ENCODE data around the gene NAPEPLD. TPM values are rescaled to one million over a fixed set of nuclear protein-coding genes. Genes with fewer than 3 reads are reported as not detected.
"Not testable (repeated sequence)": the region's sequence is repeated elsewhere in the genome, so short reads cannot be mapped to it uniquely, and the experiment has no call there.

NAPEPLD gene
- total RNA-seq, 4 donors from 2014 or later = 20.3 to 46.7 (median 34.4) TPM

GRCh38 chr7:103148131-103148993, 537 bp downstream of the NAPEPLD start:
- no peaks in the 10 kb centered on the region for H3K27me3 ChIP-seq
- no peaks in the 10 kb centered on the region for H3K9me3 ChIP-seq
- WGBS, 2 donors = 1 to 2% methylated on average over 13 of the region's 13 CpGs
- peak overlapping the region; percentile 86 to 98 (median 94) for H3K27ac ChIP-seq
- H3K4me3 ChIP-seq (replicated peaks in 1 of 3) = peak overlapping the region; percentile 29 to 96 (median 74)
- H3K36me3 ChIP-seq = no peaks in the 10 kb centered on the region
- TF ChIP-seq POLR2A (IDR thresholded peaks at IDR 0.05) = no peak
- TF ChIP-seq CTCF (IDR thresholded peaks at IDR 0.05) = no peak
- intact Hi-C loops (cut with DNase I) = no loop called here
- peaks cover 10 to 17% of the 10 kb centered on the region in 2 donors for H3K4me1 ChIP-seq
- DNase-seq = no peak

GRCh38 chr7:103144754-103145153, 4.1 kb downstream of the NAPEPLD start:
- H3K36me3 ChIP-seq; intact Hi-C loops (cut with DNase I): not testable (repeated sequence)

GRCh38 chr7:103143868-103144267, 5.0 kb downstream of the NAPEPLD start:
- H3K4me1 ChIP-seq = peaks cover 10 to 11% of the 10 kb centered on the region in 2 donors
- DNase-seq = no peak
- no peak overlapping the region for H3K4me3 ChIP-seq (replicated peaks in 1 of 3)
- WGBS, 2 donors = 93 to 94% methylated on average over 1 of the region's 1 CpG
- H3K27me3 ChIP-seq = no peaks in the 10 kb centered on the region
- H3K9me3 ChIP-seq = no peaks in the 10 kb centered on the region
- TF ChIP-seq POLR2A (IDR thresholded peaks at IDR 0.05) (no peak), CTCF (IDR thresholded peaks at IDR 0.05) (no peak)
- no peak overlapping the region for H3K27ac ChIP-seq
- intact Hi-C loops (cut with DNase I) = no loop called here
- H3K36me3 ChIP-seq = no peaks in the 10 kb centered on the region

More at GRCh38 chr7:103144754-103145153, 4.1 kb downstream of the NAPEPLD start:
- H3K27ac ChIP-seq; H3K9me3 ChIP-seq; H3K4me3 ChIP-seq (replicated peaks in 1 of 3); H3K27me3 ChIP-seq; DNase-seq: not testable (repeated sequence)
- WGBS, 2 donors = 98 to 99% methylated on average over 2 of the region's 2 CpGs
- H3K4me1 ChIP-seq = peaks cover 10 to 14% of the 10 kb centered on the region in 2 donors

- H3K27me3 ChIP-seq = no peaks in the 10 kb centered on the region
- 100% methylated on average over 1 of the region's 1 CpG for WGBS, 2 donors
- no peaks in the 10 kb centered on the region for H3K9me3 ChIP-seq
- TF ChIP-seq POLR2A (IDR thresholded peaks at IDR 0.05) (no peak), CTCF (IDR thresholded peaks at IDR 0.05) (no peak)
- no peak for DNase-seq
- intact Hi-C loops (cut with DNase I) = no loop called here
- no peak overlapping the region for H3K27ac ChIP-seq
- H3K36me3 ChIP-seq = no peaks in the 10 kb centered on the region
- H3K4me1 ChIP-seq = peaks cover 10% of the 10 kb centered on the region in 2 donors
- H3K4me3 ChIP-seq (replicated peaks in 1 of 3) = no peak overlapping the region
These were observed 6.4 kb downstream of the NAPEPLD start for GRCh38 chr7:103142494-103142893.

GRCh38 chr7:103141753-103142404, 7.0 kb downstream of the NAPEPLD start:
- no peaks in the 10 kb centered on the region for H3K36me3 ChIP-seq
- no peak overlapping the region for H3K4me3 ChIP-seq (replicated peaks in 1 of 3)
- H3K4me1 ChIP-seq = peaks cover 3 to 5% of the 10 kb centered on the region in 2 donors
- H3K9me3 ChIP-seq = no peaks in the 10 kb centered on the region
- DNase-seq = no peak
- intact Hi-C loops (cut with DNase I) = no loop called here
- 98% methylated on average over 6 to 8 of the region's 8 CpGs for WGBS, 2 donors
- no peaks in the 10 kb centered on the region for H3K27me3 ChIP-seq
- H3K27ac ChIP-seq = no peak overlapping the region
- TF ChIP-seq POLR2A (IDR thresholded peaks at IDR 0.05) = no peak
- TF ChIP-seq CTCF (IDR thresholded peaks at IDR 0.05) = no peak
